Measurements from ENCODE around the gene PDF. TPM values are rescaled to one million over a fixed set of nuclear protein-coding genes. Genes with fewer than 3 reads are reported as not detected.

Gene PDF
- total and polyA plus RNA-seq, 2 of the 13 experiments (the other 11 are each of a cell fraction or from before 2014, with no cell fraction given): 12.4 to 48.8 TPM

DNA sequence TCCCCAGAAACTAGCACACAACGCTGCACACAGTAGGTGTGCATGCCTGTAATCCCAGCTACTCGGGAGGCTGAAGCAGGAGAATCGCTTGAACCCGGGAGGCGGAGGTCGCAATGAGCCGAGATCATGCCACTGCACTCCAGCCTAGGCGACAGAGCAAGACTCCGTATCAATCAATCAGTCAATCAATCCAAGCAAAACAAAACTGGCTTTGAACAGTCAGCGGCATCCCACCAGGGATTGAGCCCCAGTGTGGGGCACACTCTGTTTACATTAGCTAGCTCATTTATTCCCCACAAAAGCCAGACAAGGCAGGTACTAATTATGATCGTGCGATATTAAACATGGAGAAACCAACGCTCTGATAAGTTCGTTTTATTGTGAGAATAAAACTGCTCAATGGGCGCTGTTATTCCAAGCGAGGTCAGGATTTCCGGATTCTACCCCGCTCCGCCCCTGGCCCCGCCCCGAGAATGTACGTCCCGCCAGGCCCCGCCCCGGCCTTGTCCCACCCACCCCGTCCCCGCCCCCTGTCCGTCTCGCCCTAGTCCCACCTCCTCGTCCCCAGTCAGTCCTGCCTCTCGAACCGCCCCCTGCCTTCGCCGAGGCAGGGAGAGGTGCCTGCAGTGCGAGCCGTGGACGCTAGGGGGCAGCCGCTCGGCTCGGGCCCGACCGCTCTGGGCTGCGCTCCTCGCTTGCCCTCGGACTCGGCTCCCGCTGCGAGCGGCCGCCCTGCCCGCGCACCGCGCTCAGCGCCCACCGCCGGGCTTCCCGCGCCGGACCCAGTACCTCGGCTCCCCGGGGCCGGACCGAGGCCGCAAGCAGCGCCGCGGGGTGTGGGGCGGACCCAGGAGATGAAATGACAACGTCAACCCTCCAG, 19.5 kb downstream of the PDF start, which contains the start of gene VPS4A (continued):
- TF ChIP-seq, protein P1, sequence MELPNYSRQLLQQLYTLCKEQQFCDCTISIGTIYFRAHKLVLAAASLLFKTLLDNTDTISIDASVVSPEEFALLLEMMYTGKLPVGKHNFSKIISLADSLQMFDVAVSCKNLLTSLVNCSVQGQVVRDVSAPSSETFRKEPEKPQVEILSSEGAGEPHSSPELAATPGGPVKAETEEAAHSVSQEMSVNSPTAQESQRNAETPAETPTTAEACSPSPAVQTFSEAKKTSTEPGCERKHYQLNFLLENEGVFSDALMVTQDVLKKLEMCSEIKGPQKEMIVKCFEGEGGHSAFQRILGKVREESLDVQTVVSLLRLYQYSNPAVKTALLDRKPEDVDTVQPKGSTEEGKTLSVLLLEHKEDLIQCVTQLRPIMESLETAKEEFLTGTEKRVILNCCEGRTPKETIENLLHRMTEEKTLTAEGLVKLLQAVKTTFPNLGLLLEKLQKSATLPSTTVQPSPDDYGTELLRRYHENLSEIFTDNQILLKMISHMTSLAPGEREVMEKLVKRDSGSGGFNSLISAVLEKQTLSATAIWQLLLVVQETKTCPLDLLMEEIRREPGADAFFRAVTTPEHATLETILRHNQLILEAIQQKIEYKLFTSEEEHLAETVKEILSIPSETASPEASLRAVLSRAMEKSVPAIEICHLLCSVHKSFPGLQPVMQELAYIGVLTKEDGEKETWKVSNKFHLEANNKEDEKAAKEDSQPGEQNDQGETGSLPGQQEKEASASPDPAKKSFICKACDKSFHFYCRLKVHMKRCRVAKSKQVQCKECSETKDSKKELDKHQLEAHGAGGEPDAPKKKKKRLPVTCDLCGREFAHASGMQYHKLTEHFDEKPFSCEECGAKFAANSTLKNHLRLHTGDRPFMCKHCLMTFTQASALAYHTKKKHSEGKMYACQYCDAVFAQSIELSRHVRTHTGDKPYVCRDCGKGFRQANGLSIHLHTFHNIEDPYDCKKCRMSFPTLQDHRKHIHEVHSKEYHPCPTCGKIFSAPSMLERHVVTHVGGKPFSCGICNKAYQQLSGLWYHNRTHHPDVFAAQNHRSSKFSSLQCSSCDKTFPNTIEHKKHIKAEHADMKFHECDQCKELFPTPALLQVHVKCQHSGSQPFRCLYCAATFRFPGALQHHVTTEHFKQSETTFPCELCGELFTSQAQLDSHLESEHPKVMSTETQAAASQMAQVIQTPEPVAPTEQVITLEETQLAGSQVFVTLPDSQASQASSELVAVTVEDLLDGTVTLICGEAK (IDR thresholded peaks at IDR 0.05): no peak
- TF ChIP-seq, protein P1 (CRISPR knock-in tag; IDR thresholded peaks at IDR 0.05): peak; percentile 32
- peak; percentile 82; the same call in 1 of the 2 replicates for TF ChIP-seq MTERF4 (CRISPR knock-in tag; IDR thresholded peaks at IDR 0.05)
- peak; percentile 79 for TF ChIP-seq POLR2AphosphoS5 (IDR thresholded peaks at IDR 0.05; ENCODE audit: low read depth, low read length)
- TF ChIP-seq ZNF441 (CRISPR knock-in tag; IDR thresholded peaks at IDR 0.05; ENCODE audit: borderline replicate concordance): peak; percentile 91
- peak; percentile 35 for TF ChIP-seq TAF1 (CRISPR knock-in tag; IDR thresholded peaks at IDR 0.05)
- 0 out of 2 replicates have a peak, but pooled peaks have one; percentile 7 for TF ChIP-seq SOX5 (CRISPR knock-in tag; IDR thresholded peaks at IDR 0.05; ENCODE audit: borderline replicate concordance)
- TF ChIP-seq THAP11 (CRISPR knock-in tag; IDR thresholded peaks at IDR 0.05): peak; percentile 88
- peak; percentile 4 for TF ChIP-seq IRF2 (CRISPR knock-in tag; IDR thresholded peaks at IDR 0.05)
- TF ChIP-seq JUND (CRISPR knock-in tag; IDR thresholded peaks at IDR 0.05): no peak
- TF ChIP-seq PHB2 (IDR thresholded peaks at IDR 0.05; ENCODE audit: partially characterized antibody): no peak
- TF ChIP-seq NCOR1 (IDR thresholded peaks at IDR 0.05; ENCODE audit: borderline replicate concordance, low read length): no peak
- 0 out of 2 replicates have a peak, but pooled peaks have one; percentile 60 for TF ChIP-seq RFXANK (CRISPR knock-in tag; IDR thresholded peaks at IDR 0.05)
- TF ChIP-seq ZFX (CRISPR knock-in tag; IDR thresholded peaks at IDR 0.05; ENCODE audit: low read depth): peak; percentile 99
